GM12865 (cell line): ENCODE measurements around the gene SYNPR.

Experiments
- DNase-seq: peaks from one replicate; pipeline ENCODE4 v3.0.0; 2010; ENCODE audit warnings: low read depth
- H3K4me3 ChIP-seq: 2 replicates; pipeline ENCODE4 v1.5.1; 2011; ENCODE audit warnings: mild to moderate bottlenecking, low read depth, low read length, control low read depth
- CTCF ChIP-seq: IDR thresholded peaks from 2 replicates; pipeline ENCODE4 v1.5.1; 2011; ENCODE audit warnings: low read length, control low read depth, low read depth, inconsistent platforms; ENCODE audit not compliant: insufficient read depth; ENCODE audit errors: missing control alignments

The SYNPR gene

GRCh38 chr3:63500196-63500595 lies 222.1 kb downstream of the SYNPR start:
- DNase-seq = no peak
- TF ChIP-seq CTCF = no peak
- no peak overlapping the region for H3K4me3 ChIP-seq

- no peak overlapping the region for H3K4me3 ChIP-seq
- no peak for TF ChIP-seq CTCF
- no peak for DNase-seq
Measured at GRCh38 chr3:63508305-63508704, 230.2 kb downstream of the SYNPR start.

GRCh38 chr3:63508771-63509170 lies 230.7 kb downstream of the SYNPR start:
- no peak overlapping the region for H3K4me3 ChIP-seq
- no peak for DNase-seq
- no peak for TF ChIP-seq CTCF

- TF ChIP-seq CTCF = no peak
- DNase-seq = no peak
- no peak overlapping the region for H3K4me3 ChIP-seq
Measured at GRCh38 chr3:63513791-63514190, 235.7 kb downstream of the SYNPR start.

- DNase-seq = no peak
- H3K4me3 ChIP-seq = no peak overlapping the region
- TF ChIP-seq CTCF = no peak
Measured at GRCh38 chr3:63514678-63515077, 236.6 kb downstream of the SYNPR start.

GRCh38 chr3:63519426-63519825 lies 241.3 kb downstream of the SYNPR start:
- H3K4me3 ChIP-seq = no peak overlapping the region
- TF ChIP-seq CTCF = no peak
- DNase-seq = no peak

- TF ChIP-seq CTCF = no peak
- no peak for DNase-seq
- H3K4me3 ChIP-seq = no peak overlapping the region
Measured at GRCh38 chr3:63521657-63522056, 243.5 kb downstream of the SYNPR start.
